Neural cell (in vitro differentiated cells): Measurements from ENCODE around the gene PAIP1. TPM values are rescaled to one million over a fixed set of nuclear protein-coding genes. Genes with fewer than 3 reads are reported as not detected.

Experiments used
- H2AFZ ChIP-seq: fragments of 200-600, 300-800 bp; sonication (generic), shearing (Covaris generic); 2 replicates; pipeline ENCODE4 v1.6.0; 2014; ENCODE audit warnings: low read depth, mild to moderate bottlenecking, antibody characterized with exemption, low read length, moderate library complexity
- H3F3A ChIP-seq: fragments of 200-600 bp; shearing (Covaris generic); 2 replicates; pipeline ENCODE4 v1.6.1; 2016; ENCODE audit warnings: mild to moderate bottlenecking, moderate library complexity, mixed read lengths, antibody characterized with exemption, low read length; ENCODE audit not compliant: insufficient read depth, poor library complexity, severe bottlenecking
- H3K27ac ChIP-seq: fragments of 200-600, 300-800 bp; sonication (generic), shearing (Covaris generic); 2 replicates; pipeline ENCODE4 v1.5.1; 2014; ENCODE audit warnings: mild to moderate bottlenecking, low read length, moderate library complexity
- H3K27me3 ChIP-seq: fragments of 300-800, 200-600 bp; sonication (generic), shearing (Covaris generic); 2 replicates; pipeline ENCODE4 v1.6.0; 2014; ENCODE audit warnings: mild to moderate bottlenecking, low read depth, low read length, moderate library complexity; ENCODE audit not compliant: insufficient read depth
- H3K36me3 ChIP-seq: fragments of 300-800, 200-600 bp; sonication (generic), shearing (Covaris generic); 2 replicates; pipeline ENCODE4 v1.5.1; 2014; ENCODE audit warnings: mild to moderate bottlenecking, antibody characterized with exemption, low read length, moderate library complexity; ENCODE audit not compliant: insufficient read depth
- H3K4me2 ChIP-seq: fragments of 300-800, 200-600 bp; sonication (generic), shearing (Covaris generic); 2 replicates; pipeline ENCODE4 v1.6.0; 2014; ENCODE audit warnings: mild to moderate bottlenecking, low read length
- H3K4me3 ChIP-seq: fragments of 300-800, 200-600 bp; sonication (generic), shearing (Covaris generic); 2 replicates; pipeline ENCODE4 v1.5.1; 2014; ENCODE audit warnings: mild to moderate bottlenecking, low read length, moderate library complexity
- H3K79me2 ChIP-seq: fragments of 200-600 bp; shearing (Covaris generic); replicated peaks from 2 replicates; pipeline ENCODE4 v1.6.0; 2014; ENCODE audit warnings: mild to moderate bottlenecking, low read length, moderate library complexity; ENCODE audit not compliant: insufficient read depth
- H3K9ac ChIP-seq: fragments of 300-800, 200-600 bp; sonication (generic), shearing (Covaris generic); 2 replicates; pipeline ENCODE4 v1.6.1; 2016; ENCODE audit warnings: mild to moderate bottlenecking, low read length, mixed read lengths
- H3K9me2 ChIP-seq: fragments of 200-600 bp; shearing (Covaris generic); 2 replicates; pipeline ENCODE4 v1.6.1; 2016; ENCODE audit warnings: mild to moderate bottlenecking, low read length, mixed read lengths; ENCODE audit not compliant: insufficient read depth
- H3K9me3 ChIP-seq: fragments of 200-600, 300-800 bp; sonication (generic), shearing (Covaris generic); 2 replicates; pipeline ENCODE4 v1.6.1; 2016; ENCODE audit warnings: mild to moderate bottlenecking, mixed run types, low read length, moderate library complexity, mixed read lengths
- H4K20me1 ChIP-seq: fragments of 200-600 bp; shearing (Covaris generic); 2 replicates; pipeline ENCODE4 v1.6.1; 2016; ENCODE audit warnings: mild to moderate bottlenecking, mixed run types; ENCODE audit not compliant: insufficient read depth
- CTCF ChIP-seq: fragments of 450-650 bp; IDR thresholded peaks from 2 replicates; pipeline ENCODE4 v1.5.1; 2014; ENCODE audit warnings: antibody characterized with exemption, mild to moderate bottlenecking, moderate library complexity; ENCODE audit not compliant: poor library complexity, severe bottlenecking
- EP300 ChIP-seq: fragments of 450-650 bp; conservative IDR thresholded peaks from 2 replicates; pipeline ENCODE4 v1.6.1; 2014; ENCODE audit warnings: antibody characterized with exemption, mild to moderate bottlenecking, moderate library complexity; ENCODE audit not compliant: poor library complexity, severe bottlenecking
- EZH2 ChIP-seq: fragments of 200-600, 300-800 bp; shearing (Covaris generic), sonication (generic); IDR thresholded peaks from 2 replicates; pipeline ENCODE4 v1.6.1; 2014; ENCODE audit warnings: antibody characterized with exemption, low read length, borderline replicate concordance, mild to moderate bottlenecking; ENCODE audit not compliant: insufficient read depth, poor library complexity, severe bottlenecking
- MXI1 ChIP-seq: fragments of 450-650 bp; conservative IDR thresholded peaks from 2 replicates; pipeline ENCODE4 v1.6.1; 2014; ENCODE audit warnings: antibody characterized with exemption, mild to moderate bottlenecking; ENCODE audit not compliant: poor library complexity, severe bottlenecking
- POLR2AphosphoS5 ChIP-seq: IDR thresholded peaks from 2 replicates; pipeline ENCODE4 v1.6.1; 2012
- RAD21 ChIP-seq: fragments of 450-650 bp; conservative IDR thresholded peaks from 2 replicates; pipeline ENCODE4 v1.6.1; 2014; ENCODE audit warnings: antibody characterized with exemption, mild to moderate bottlenecking, moderate library complexity
- REST ChIP-seq: IDR thresholded peaks from 2 replicates; pipeline ENCODE4 v1.6.1; 2012; ENCODE audit warnings: borderline replicate concordance
- SMC3 ChIP-seq: fragments of 450-650 bp; conservative IDR thresholded peaks from 2 replicates; pipeline ENCODE4 v1.6.1; 2014; ENCODE audit warnings: antibody characterized with exemption, mild to moderate bottlenecking, moderate library complexity; ENCODE audit not compliant: poor library complexity
- TAF1 ChIP-seq: IDR thresholded peaks from 2 replicates; pipeline ENCODE4 v1.6.1; 2012; ENCODE audit warnings: low read depth
- polyA plus RNA-seq: library from polyadenylated mRNA; depleted of rRNA; stranded (reverse); fragments of >200 nt; gene quantifications from 2 replicates; pipeline ENCODE4 v1.2.3, GENCODE V29; 2014

PAIP1 gene
- polyA plus RNA-seq, 1 donor from 2014 or later = 276 TPM

- Histone ChIP-seq H3K4me3 (no peak overlapping the region), H3K36me3 (no peaks in the 10 kb centered on the region), H3K9me3 (no peaks in the 10 kb centered on the region), H3K79me2 (no peaks in the 10 kb centered on the region), H3K4me2 (no peak overlapping the region), H2AFZ (no peak overlapping the region), H4K20me1 (no peaks in the 10 kb centered on the region), H3F3A (no peaks in the 10 kb centered on the region), H3K9me2 (no peaks in the 10 kb centered on the region), H3K27ac (no peak overlapping the region), H3K27me3 (no peaks in the 10 kb centered on the region), H3K9ac (no peak overlapping the region)
- TF ChIP-seq TAF1 (no peak), SMC3 (no peak), RAD21 (no peak), EP300 (no peak), CTCF (no peak), POLR2AphosphoS5 (no peak), MXI1 (no peak), REST (no peak), EZH2 (no peak)
Observed at GRCh38 chr5:43588842-43589241, 32.0 kb upstream of the PAIP1 start.

GRCh38 chr5:43584166-43584699 is 27.4 kb upstream of the PAIP1 start:
- no peak overlapping the region for H3K4me2 ChIP-seq
- no peak overlapping the region for H3K4me3 ChIP-seq
- H2AFZ ChIP-seq = no peak overlapping the region
- H3K36me3 ChIP-seq = peaks cover 3% of the 10 kb centered on the region
- H3K9ac ChIP-seq = no peak overlapping the region
- H4K20me1 ChIP-seq = no peaks in the 10 kb centered on the region
- TF ChIP-seq MXI1 (no peak), TAF1 (no peak)
- H3F3A ChIP-seq = no peaks in the 10 kb centered on the region
- no peak overlapping the region for H3K27ac ChIP-seq
- no peaks in the 10 kb centered on the region for H3K9me2 ChIP-seq
- H3K27me3 ChIP-seq = no peaks in the 10 kb centered on the region
- H3K9me3 ChIP-seq = no peaks in the 10 kb centered on the region
- no peaks in the 10 kb centered on the region for H3K79me2 ChIP-seq

GRCh38 chr5:43583724-43584123 is 26.8 kb upstream of the PAIP1 start:
- H3K4me2 ChIP-seq = no peak overlapping the region

More at GRCh38 chr5:43583724-43584123, 26.8 kb upstream of the PAIP1 start:
- Histone ChIP-seq H3K9me2 (no peaks in the 10 kb centered on the region), H3K27ac (no peak overlapping the region), H3K9ac (no peak overlapping the region), H3K27me3 (no peaks in the 10 kb centered on the region), H4K20me1 (no peaks in the 10 kb centered on the region), H3K4me3 (no peak overlapping the region), H3K79me2 (no peaks in the 10 kb centered on the region), H3F3A (no peaks in the 10 kb centered on the region), H2AFZ (no peak overlapping the region), H3K36me3 (peaks cover 3% of the 10 kb centered on the region), H3K9me3 (no peaks in the 10 kb centered on the region)
- no peak for TF ChIP-seq EZH2
- no peak for TF ChIP-seq SMC3
- no peak for TF ChIP-seq REST
- no peak for TF ChIP-seq CTCF
- no peak for TF ChIP-seq EP300
- TF ChIP-seq TAF1 = no peak
